HUES48 (cell line): ENCODE data around the gene CX3CL1.
"Not testable (repeated sequence)": the region's sequence is repeated elsewhere in the genome, so short reads cannot be mapped to it uniquely, and the experiment has no call there.

ENCODE experiments used
- H3K27ac ChIP-seq: one replicate; pipeline ENCODE4 v1.7.0; 2013; ENCODE audit warnings: low read depth, low read length, inconsistent platforms
- H3K27me3 ChIP-seq: 2 replicates; pipeline ENCODE4 v1.6.1; 2013; ENCODE audit warnings: mild to moderate bottlenecking, low read length; ENCODE audit not compliant: control insufficient read depth, insufficient read depth
- H3K36me3 ChIP-seq: 2 replicates; pipeline ENCODE4 v1.6.1; 2013; ENCODE audit warnings: low read length; ENCODE audit not compliant: control insufficient read depth, insufficient read depth
- H3K4me1 ChIP-seq: 2 replicates; pipeline ENCODE4 v1.6.1; 2013; ENCODE audit warnings: mild to moderate bottlenecking, low read length; ENCODE audit not compliant: control insufficient read depth, insufficient read depth
- H3K4me3 ChIP-seq: 2 replicates; pipeline ENCODE4 v1.5.1; 2013; ENCODE audit warnings: mild to moderate bottlenecking, low read depth, low read length
- H3K9ac ChIP-seq: 2 replicates; pipeline ENCODE4 v1.6.1; 2013; ENCODE audit warnings: mild to moderate bottlenecking, low read depth, low read length, moderate library complexity
- H3K9me3 ChIP-seq: 2 replicates; pipeline ENCODE4 v1.6.1; 2013; ENCODE audit warnings: low read length; ENCODE audit not compliant: control insufficient read depth, insufficient read depth

CX3CL1 gene

DNA sequence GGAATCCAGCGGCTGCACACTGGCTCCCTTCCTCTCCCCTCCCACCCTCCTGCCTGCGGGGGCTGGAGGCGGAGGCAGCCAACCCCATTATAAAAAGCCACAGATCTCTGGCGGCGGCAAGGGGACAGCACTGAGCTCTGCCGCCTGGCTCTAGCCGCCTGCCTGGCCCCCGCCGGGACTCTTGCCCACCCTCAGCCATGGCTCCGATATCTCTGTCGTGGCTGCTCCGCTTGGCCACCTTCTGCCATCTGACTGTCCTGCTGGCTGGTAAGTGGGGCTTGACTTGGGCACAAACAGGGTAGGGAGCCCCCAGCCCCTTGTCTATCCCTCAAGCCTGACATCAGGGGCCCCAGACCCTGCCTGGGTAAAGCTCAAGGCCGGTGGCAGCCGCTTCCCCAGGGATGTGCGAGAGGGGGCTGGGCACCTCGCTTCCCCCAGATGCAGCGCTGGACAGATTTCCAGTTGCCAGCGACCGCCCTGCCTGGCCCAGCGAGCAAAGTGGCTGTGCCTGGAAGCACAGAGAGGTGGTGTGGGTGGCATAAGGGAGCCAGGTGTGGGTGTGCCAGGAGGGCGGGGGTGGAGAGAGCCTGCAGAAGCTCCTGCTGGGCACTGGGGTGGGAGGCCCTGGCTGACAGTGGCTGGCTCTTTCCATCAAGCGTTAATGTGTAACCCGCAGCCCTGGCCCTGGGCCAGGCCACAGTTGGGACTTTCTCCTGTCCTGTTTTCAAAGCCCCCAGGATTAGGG is at the start of gene CX3CL1:
Gene CX3CL1, plus strand, starts transcription at position 119 of the 745 bp plus-strand sequence. Its CDS starts 79 bp downstream, at position 198.
- Histone ChIP-seq H3K9me3 (no peaks in the 10 kb centered on the region), H3K4me3 (peak within 1 kb of the TSS; percentile 49), H3K27me3 (no peaks in the 10 kb centered on the region), H3K4me1 (peaks cover 26% of the 10 kb centered on the region), H3K27ac (peak within 1 kb of the TSS; percentile 28), H3K36me3 (no peaks in the 10 kb centered on the region), H3K9ac (no peak within 1 kb of the TSS)

DNA sequence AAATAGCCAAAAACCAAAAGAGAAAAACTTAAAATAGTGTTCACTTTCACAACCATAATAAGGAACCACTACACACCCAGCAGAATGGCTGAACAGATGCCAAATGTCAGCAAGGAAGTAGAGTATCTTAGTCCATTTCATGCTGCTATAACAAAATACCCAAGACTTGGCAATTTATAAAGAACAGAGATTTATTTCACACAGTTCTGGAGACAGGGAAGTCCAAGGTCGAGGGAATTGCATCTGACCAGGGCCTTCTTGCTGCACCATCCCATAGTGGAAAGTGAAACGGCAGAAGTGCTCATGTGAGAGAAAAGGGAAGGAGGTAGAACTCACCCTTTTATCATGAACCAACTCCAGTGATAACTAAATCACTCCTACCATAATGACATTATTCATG is 47.5 kb upstream of the CX3CL1 start:
- no peak overlapping the region for H3K4me3 ChIP-seq
- no peaks in the 10 kb centered on the region for H3K27me3 ChIP-seq
- H3K9me3 ChIP-seq: no peaks in the 10 kb centered on the region
- no peak overlapping the region for H3K27ac ChIP-seq
- 0 out of 2 replicates have a peak, but pooled peaks cover 4% of the 10 kb centered on the region for H3K4me1 ChIP-seq
- H3K9ac ChIP-seq: no peak overlapping the region
- no peaks in the 10 kb centered on the region for H3K36me3 ChIP-seq

DNA sequence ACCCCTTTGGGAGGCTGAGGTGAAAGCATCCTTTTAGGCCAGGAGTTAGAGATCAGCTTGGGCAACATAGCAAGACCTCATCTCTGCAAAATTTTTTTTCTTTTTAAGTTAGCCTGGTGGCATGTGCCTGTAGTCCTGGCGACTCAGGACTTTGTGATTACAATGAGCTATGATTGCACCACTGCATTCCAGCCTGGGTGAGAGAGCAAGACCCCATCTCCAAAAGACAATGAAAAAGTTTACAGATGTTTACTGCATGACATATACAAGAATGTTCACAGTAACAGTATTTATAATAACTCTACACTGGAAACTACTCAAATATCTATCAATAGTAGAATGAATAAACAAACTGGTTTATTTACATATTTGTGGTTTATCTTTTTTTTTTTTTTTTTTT is 46.8 kb upstream of the CX3CL1 start:
- Histone ChIP-seq H3K9me3 (no peaks in the 10 kb centered on the region), H3K4me1 (no peaks in the 10 kb centered on the region), H3K4me3 (no peak overlapping the region), H3K36me3 (no peaks in the 10 kb centered on the region), H3K27ac (no peak overlapping the region), H3K9ac (no peak overlapping the region), H3K27me3 (no peaks in the 10 kb centered on the region)

DNA sequence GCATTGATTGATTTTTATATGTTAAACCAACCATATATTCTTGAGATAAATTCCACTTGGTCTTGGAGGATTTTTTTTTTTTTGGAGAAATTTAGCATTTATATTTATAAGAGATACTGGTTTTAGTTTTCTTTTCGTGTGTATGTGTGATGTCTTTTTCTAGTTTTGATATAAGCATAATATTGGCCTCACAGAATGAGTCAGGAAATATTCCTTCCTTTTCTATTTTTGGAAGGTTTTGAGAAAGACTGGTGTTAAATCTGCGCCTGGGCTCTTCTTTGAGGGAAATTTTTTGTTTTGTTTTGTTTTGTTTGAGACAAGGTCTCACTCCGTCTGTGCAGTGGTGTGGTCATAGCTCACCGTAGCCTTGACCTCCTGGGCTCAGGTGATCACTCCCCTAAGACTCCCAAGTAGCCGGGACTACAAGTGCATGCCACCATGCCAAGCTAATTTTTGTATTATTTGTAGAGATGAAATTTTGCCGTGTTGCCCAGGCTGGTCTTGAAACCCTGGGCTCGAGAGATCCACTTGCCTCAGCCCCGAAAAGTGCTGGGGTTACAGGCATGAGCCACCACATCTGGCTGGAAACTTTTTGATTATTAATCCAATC is 42.5 kb upstream of the CX3CL1 start:
- Histone ChIP-seq H3K4me3 (no peak overlapping the region), H3K4me1 (no peaks in the 10 kb centered on the region), H3K9ac (no peak overlapping the region), H3K9me3 (no peaks in the 10 kb centered on the region), H3K27me3 (no peaks in the 10 kb centered on the region; the same call in 1 of the 2 replicates), H3K36me3 (no peaks in the 10 kb centered on the region), H3K27ac (no peak overlapping the region)

DNA sequence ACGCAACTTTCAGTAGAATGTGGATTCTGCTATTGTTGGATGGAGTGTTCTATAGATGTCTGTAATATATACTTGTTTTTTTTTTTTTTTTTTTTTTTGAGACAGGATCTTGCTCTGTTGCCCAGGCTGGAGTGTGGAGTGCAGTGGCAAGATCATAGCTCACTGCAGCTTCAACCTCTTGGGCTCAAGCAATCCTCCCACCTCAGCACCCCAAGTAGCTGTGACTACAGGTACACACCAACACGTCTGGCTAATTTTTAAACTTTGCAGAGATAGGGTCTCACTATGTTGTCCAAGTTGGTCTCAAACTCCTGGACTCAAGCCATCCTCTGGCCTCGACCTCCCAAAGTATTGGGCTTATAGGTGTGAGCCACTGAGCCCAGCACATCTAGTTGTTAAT is 40.9 kb upstream of the CX3CL1 start:
- H3K9me3 ChIP-seq: no peaks in the 10 kb centered on the region
- H3K4me1 ChIP-seq: no peaks in the 10 kb centered on the region
- no peak overlapping the region for H3K4me3 ChIP-seq
- no peaks in the 10 kb centered on the region for H3K36me3 ChIP-seq
- H3K27me3 ChIP-seq: no peaks in the 10 kb centered on the region; the same call in 1 of the 2 replicates
- H3K9ac ChIP-seq: no peak overlapping the region
- H3K27ac ChIP-seq: no peak overlapping the region

DNA sequence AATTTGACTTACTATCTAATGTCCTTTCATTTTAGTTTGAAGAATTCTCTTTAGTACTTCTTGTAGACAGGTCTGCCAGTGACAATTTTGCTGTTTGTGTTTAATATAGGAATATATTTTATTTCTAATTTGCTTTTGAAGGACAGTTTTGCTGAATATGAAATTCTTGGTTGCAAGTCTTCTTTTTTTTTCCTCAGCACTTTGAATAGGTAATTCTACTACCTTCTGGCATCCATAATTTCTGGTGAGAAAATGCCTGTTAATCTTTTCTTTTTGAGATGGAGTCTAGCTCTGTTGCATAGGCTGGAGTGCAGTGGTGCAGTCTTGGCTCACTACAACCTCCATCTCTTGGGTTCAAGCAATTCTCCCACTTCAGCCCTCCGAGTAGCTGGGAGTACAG is 38.9 kb upstream of the CX3CL1 start:
- H3K36me3 ChIP-seq: no peaks in the 10 kb centered on the region
- H3K4me1 ChIP-seq: no peaks in the 10 kb centered on the region
- no peak overlapping the region for H3K27ac ChIP-seq
- H3K9ac ChIP-seq: no peak overlapping the region
- H3K27me3 ChIP-seq: no peaks in the 10 kb centered on the region; the same call in 1 of the 2 replicates
- no peaks in the 10 kb centered on the region for H3K9me3 ChIP-seq
- H3K4me3 ChIP-seq: no peak overlapping the region

DNA sequence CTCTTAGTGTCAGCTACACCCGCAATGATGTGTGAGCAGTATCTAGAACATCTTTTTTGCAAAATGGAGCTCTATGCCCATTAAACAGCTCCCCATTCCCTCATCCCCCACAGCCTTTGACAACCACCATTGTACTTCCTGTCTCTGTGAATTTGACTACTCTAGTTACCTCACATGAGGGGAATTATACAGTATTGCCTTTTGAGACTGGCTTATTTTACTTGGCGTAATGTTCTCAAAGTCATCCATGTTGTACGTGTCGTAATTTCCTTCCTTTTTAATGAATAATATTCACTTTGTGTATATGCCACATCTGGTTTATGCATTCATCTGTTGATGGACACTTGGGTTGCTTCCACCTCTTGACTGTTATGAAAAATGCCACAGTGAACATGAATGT is 36.9 kb upstream of the CX3CL1 start:
- no peaks in the 10 kb centered on the region for H3K9me3 ChIP-seq
- no peaks in the 10 kb centered on the region for H3K36me3 ChIP-seq
- no peak overlapping the region for H3K4me3 ChIP-seq
- H3K9ac ChIP-seq: no peak overlapping the region
- no peak overlapping the region for H3K27ac ChIP-seq
- H3K27me3 ChIP-seq: no peaks in the 10 kb centered on the region; the same call in 1 of the 2 replicates
- no peaks in the 10 kb centered on the region for H3K4me1 ChIP-seq

DNA sequence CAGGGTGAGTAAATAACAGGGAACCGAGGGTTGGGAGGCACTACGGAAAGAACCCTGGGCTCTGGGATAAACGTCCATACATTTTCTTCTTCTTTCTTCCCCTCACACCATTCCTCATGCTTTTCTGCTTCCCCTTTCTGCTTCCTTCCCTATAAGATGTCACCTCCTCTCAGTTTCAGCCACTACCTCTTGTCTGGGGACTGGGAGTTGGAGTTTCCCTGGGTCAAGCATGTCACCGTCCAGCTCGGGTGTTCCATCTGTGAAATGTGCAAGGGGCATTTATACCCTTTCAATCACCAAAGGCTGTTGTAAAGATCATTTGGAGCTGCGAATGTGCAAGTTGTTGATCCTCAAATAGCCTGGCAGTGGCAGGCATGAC is 31.2 kb upstream of the CX3CL1 start:
- Histone ChIP-seq H3K36me3 (no peaks in the 10 kb centered on the region), H3K9ac (no peak overlapping the region), H3K4me1 (no peaks in the 10 kb centered on the region), H3K4me3 (no peak overlapping the region), H3K27ac (no peak overlapping the region), H3K27me3 (no peaks in the 10 kb centered on the region), H3K9me3 (no peaks in the 10 kb centered on the region)

DNA sequence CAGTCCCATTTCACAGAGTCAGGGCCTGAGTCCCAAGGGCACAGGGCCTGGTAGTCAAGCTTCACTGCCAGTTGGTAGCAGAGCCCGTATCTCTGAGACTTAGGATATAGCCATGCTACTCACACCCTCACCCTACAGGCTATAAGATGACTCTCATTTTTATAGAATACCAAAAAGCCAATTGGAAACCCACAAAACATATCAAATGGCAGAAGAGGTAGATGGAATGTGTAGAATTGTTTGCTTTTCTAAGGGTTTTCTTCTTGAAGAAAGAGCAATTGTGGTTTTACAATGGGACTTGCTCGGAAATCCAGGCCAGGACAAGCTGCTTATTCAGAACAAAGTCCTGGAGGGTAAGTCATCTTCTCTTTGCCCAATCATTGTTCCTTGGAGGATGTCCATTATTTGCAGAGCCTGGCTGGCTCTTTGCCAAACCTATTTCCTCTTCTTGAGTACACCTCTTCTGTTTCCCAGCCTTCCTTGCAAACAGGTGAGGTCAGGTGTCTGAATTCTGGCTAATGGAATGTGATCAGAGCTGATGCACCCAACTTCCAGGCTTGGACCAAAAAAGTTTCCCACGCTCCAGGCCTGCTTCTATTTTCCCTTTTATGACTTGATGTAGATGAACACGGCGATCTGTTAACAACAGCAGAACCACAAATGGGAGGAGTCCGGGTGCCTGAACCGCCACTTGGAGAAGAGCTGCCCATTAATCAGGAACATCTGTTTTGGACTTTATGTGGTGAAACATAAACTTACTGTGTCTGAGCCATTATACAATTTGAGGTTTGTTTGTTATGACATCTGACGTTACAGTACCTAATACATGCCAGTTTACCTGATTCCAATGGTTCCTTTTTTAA is 30.6 kb upstream of the CX3CL1 start:
- Histone ChIP-seq H3K36me3 (no peaks in the 10 kb centered on the region), H3K9me3 (no peaks in the 10 kb centered on the region), H3K27ac (no peak overlapping the region)

DNA sequence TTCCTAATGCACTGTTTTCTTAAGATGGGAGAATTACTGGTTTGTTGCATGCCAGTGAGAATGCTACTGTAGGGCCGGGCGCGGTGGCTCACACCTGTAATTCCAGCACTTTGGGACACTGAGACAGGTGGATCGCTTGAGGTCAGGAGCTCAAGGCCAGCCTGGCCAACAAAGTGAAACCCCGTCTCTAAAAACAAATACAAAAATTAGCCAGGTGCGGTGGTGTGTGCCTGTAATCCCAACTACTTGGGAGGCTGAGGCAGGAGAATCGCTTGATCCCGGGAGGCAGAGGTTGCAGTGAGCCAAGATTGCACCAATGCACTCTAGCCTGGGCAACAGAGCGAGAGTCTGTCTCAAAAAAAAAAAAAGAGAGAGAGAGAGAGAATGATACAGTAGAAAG is 29.7 kb upstream of the CX3CL1 start:
- not testable (repeated sequence) for H3K27ac ChIP-seq, H3K4me3 ChIP-seq, H3K4me1 ChIP-seq, H3K9ac ChIP-seq, H3K9me3 ChIP-seq, H3K36me3 ChIP-seq, H3K27me3 ChIP-seq

More for the DNA sequence above, 30.6 kb upstream of the CX3CL1 start:
- Histone ChIP-seq H3K27me3 (no peaks in the 10 kb centered on the region), H3K4me1 (no peaks in the 10 kb centered on the region), H3K4me3 (no peak overlapping the region), H3K9ac (no peak overlapping the region)

DNA sequence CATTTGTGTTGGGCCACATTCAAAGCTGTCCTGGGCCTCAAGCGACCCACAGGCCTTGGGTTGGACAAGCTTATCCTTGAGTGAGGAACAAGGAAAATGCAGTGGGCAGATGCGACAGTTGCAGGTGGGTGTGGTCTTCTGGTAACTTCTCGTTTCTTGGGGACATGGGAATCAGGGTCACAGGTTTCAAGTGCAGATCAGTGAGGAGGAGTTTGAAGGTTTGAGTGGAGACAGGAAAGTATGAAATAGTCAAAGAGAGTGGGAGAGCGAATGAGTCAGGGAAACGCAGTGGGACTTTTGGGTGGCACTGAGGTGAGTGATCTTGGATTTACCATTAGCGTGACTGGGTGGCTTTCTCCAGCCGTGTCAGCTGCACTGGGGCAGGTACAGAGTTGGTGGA is 29.1 kb upstream of the CX3CL1 start:
- no peaks in the 10 kb centered on the region for H3K9me3 ChIP-seq
- H3K4me1 ChIP-seq: no peaks in the 10 kb centered on the region
- no peak overlapping the region for H3K4me3 ChIP-seq
- H3K36me3 ChIP-seq: no peaks in the 10 kb centered on the region
- no peaks in the 10 kb centered on the region for H3K27me3 ChIP-seq
- no peak overlapping the region for H3K9ac ChIP-seq
- H3K27ac ChIP-seq: no peak overlapping the region
